HAP-1 (cell line): Measurements from ENCODE around the gene PDLIM4.
A peak's percentile ranks its signal among the peaks of the same experiment; 100 is the strongest.

Source experiments
- DNase-seq, 2 experiments: peaks; one replicate each; pipeline ENCODE4 v3.0.0-alpha.2; 2016 to 2020; ENCODE audit warnings: low spot score in 2 of 2
- H3K27me3 ChIP-seq: fragments of 250-450 bp; sonication (Bioruptor Pico); 2 replicates; pipeline ENCODE4 v1.5.1; 2020; ENCODE audit warnings: low read depth, mild to moderate bottlenecking, moderate library complexity
- H3K36me3 ChIP-seq: fragments of 250-450 bp; sonication (Bioruptor Pico); replicated peaks from 2 replicates; pipeline ENCODE4 v1.5.1; 2020; ENCODE audit warnings: mild to moderate bottlenecking
- H3K4me1 ChIP-seq: fragments of 250-450 bp; sonication (Bioruptor Pico); 2 replicates; pipeline ENCODE4 v1.5.1; 2020; ENCODE audit warnings: mild to moderate bottlenecking
- H3K4me3 ChIP-seq: fragments of 250-450 bp; sonication (Bioruptor Pico); 2 replicates; pipeline ENCODE4 v1.5.1; 2020; ENCODE audit warnings: mild to moderate bottlenecking, moderate library complexity
- H3K9me3 ChIP-seq: fragments of 250-450 bp; sonication (Bioruptor Pico); 2 replicates; pipeline ENCODE4 v1.5.1; 2020; ENCODE audit warnings: mild to moderate bottlenecking, moderate library complexity
- in situ Hi-C: fragments of 300-500 bp; cut with MboI; formaldehyde crosslinking; loops from 3 replicates; pipeline ENCODE4 v1.14.3; 2020; ENCODE audit warnings: low sequenced_read_pairs, inconsistent platforms, mixed read lengths

PDLIM4 gene

GRCh38 chr5:132283423-132284043 lies 26.0 kb downstream of the PDLIM4 start:
- Histone ChIP-seq H3K4me3 (no peak overlapping the region), H3K4me1 (no peaks in the 10 kb centered on the region), H3K36me3 (no peaks in the 10 kb centered on the region), H3K27me3 (no peaks in the 10 kb centered on the region), H3K9me3 (no peaks in the 10 kb centered on the region)
- in situ Hi-C loops: no loop called here
- DNase-seq: peak in 1 of 2 experiments; percentile 54

DNA sequence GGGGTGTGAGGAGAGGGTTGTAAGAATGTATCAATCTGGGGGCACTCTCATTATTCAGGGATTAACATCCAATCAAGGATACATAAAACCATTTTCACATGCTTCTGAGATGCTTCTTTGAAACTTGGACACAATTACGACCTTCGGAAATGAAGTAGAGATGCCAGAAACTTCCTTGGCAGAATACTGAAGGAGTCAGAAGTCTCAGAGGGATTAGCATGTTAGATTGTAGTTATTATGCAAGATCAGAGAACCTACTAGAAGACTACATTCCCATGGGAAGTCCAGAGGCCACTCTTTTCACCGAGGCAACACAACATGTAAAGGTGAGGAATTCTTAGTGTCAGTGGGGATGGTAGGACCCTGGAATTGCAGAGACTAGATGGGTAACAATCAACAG lies 31.6 kb downstream of the PDLIM4 start:
- in situ Hi-C loops: no loop called here
- no peaks in the 10 kb centered on the region; the same call in 1 of the 2 replicates for H3K27me3 ChIP-seq
- no peaks in the 10 kb centered on the region for H3K36me3 ChIP-seq
- H3K4me1 ChIP-seq: peaks cover 13% of the 10 kb centered on the region
- DNase-seq: no peak
- no peak overlapping the region for H3K4me3 ChIP-seq
- no peaks in the 10 kb centered on the region for H3K9me3 ChIP-seq

- in situ Hi-C loops: no loop called here
- Histone ChIP-seq H3K36me3 (no peaks in the 10 kb centered on the region), H3K9me3 (no peaks in the 10 kb centered on the region), H3K4me1 (peaks cover 18% of the 10 kb centered on the region), H3K27me3 (no peaks in the 10 kb centered on the region; the same call in 1 of the 2 replicates), H3K4me3 (no peak overlapping the region)
- no peak for DNase-seq
Measured at GRCh38 chr5:132291026-132291425, 33.5 kb downstream of the PDLIM4 start.

DNA sequence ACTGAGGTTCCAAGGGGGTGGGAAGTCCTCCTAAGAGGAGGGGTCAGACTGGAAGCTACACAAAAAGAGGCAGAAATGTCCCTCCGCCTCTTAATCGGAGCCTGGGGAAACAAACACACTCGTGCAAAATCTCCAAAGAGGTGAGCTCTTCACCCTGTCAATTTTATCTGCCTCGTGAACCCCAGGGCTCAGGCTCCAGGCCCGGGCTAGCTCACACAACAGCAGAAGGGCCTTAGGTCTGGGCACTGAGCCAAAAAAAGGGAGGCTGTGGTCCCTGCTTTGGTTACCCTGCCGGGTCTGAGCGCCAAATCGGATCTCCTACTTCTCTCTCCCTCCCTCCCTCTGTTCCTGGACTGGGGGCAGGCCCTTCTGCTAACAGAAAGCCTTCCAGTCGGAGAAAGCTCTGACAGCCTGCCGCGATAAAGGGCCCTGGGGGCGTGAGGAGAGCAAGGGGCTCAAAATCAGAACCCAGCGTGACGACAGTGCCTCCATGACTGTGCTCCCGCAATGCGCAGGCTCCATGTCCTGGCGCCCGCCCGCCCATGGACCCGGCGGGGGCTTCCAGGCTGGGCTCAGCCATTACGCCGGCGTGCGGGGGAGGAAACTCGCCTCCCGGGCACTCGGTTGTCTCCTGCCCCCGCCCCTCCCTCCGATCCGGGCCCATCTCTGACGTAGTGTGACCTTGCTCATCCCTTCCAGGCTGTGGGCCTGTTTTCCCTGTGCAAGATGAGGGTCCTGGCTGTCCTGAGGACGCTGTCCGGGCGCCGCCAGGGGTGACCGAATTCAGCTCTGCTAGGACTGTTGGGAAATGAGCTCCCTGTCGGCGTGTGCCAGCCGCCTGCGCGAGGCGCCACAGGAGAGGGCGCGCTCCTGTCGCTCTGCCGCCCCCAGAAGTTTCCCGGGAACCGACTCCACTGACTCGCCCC lies 35.8 kb downstream of the PDLIM4 start:
- in situ Hi-C loops: no loop called here

DNA sequence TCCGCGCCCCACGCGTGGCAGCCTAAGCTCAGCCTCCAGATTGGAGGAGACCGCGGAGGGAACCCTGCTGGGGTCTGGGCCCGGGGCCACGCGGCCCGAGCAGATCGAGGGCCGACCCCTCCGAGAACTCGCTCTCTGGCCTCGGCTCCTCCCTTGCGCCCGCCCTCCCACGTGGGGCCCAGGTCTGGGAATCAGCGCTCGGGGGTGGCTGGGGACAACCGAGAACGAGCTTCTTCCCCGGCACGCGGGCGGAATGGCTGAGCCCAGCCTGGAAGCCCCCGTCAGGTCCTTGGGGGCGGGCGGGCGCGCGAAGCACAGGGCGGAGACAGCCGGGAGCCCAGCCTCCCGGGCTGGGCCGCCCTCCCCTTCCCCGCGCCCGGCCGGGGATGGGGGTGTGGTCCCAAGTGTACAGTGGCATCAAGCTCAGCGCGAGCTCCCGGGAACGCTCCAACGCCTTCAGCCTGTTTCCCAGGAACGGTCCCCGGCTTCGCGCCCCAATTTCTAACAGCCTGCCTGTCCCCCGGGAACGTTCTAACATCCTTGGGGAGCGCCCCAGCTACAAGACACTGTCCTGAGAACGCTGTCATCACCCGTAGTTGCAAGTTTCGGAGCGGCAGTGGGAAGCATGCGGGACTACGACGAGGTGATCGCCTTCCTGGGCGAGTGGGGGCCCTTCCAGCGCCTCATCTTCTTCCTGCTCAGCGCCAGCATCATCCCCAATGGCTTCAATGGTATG lies 36.7 kb downstream of the PDLIM4 start, which contains the start of gene SLC22A4:
TSS of gene SLC22A4 (plus strand) at position 403 of the 736 bp plus-strand sequence. CDS start at position 626, 223 bp downstream.
- DNase-seq: peak; percentile 90 to 97
- H3K36me3 ChIP-seq: no peaks in the 10 kb centered on the region
- no peaks in the 10 kb centered on the region; the same call in 1 of the 2 replicates for H3K27me3 ChIP-seq
- H3K4me3 ChIP-seq: peak within 1 kb of the TSS; percentile 39
- in situ Hi-C loops: no loop called here
- peaks cover 18% of the 10 kb centered on the region for H3K4me1 ChIP-seq
- no peaks in the 10 kb centered on the region for H3K9me3 ChIP-seq

More for the DNA sequence above, 35.8 kb downstream of the PDLIM4 start:
- H3K4me1 ChIP-seq: peaks cover 18% of the 10 kb centered on the region
- H3K4me3 ChIP-seq: peak overlapping the region; percentile 39
- H3K9me3 ChIP-seq: no peaks in the 10 kb centered on the region
- no peaks in the 10 kb centered on the region for H3K36me3 ChIP-seq
- DNase-seq: peak; percentile 53 to 89
- no peaks in the 10 kb centered on the region; the same call in 1 of the 2 replicates for H3K27me3 ChIP-seq

- no peaks in the 10 kb centered on the region for H3K36me3 ChIP-seq
- H3K4me1 ChIP-seq: peaks cover 18% of the 10 kb centered on the region
- peak overlapping the region; percentile 39 for H3K4me3 ChIP-seq
- H3K9me3 ChIP-seq: no peaks in the 10 kb centered on the region
- H3K27me3 ChIP-seq: no peaks in the 10 kb centered on the region; the same call in 1 of the 2 replicates
- in situ Hi-C loops: no loop called here
- peak in 1 of 2 experiments; percentile 64 for DNase-seq
Measured at GRCh38 chr5:132294728-132295504, 37.4 kb downstream of the PDLIM4 start.

- in situ Hi-C loops: no loop called here
- Histone ChIP-seq H3K4me3 (peak overlapping the region; percentile 39; the same call in 1 of the 2 replicates), H3K27me3 (no peaks in the 10 kb centered on the region), H3K4me1 (peaks cover 18% of the 10 kb centered on the region), H3K9me3 (no peaks in the 10 kb centered on the region), H3K36me3 (no peaks in the 10 kb centered on the region)
- DNase-seq: no peak
Measured at GRCh38 chr5:132295505-132296411, 38.3 kb downstream of the PDLIM4 start.

DNA sequence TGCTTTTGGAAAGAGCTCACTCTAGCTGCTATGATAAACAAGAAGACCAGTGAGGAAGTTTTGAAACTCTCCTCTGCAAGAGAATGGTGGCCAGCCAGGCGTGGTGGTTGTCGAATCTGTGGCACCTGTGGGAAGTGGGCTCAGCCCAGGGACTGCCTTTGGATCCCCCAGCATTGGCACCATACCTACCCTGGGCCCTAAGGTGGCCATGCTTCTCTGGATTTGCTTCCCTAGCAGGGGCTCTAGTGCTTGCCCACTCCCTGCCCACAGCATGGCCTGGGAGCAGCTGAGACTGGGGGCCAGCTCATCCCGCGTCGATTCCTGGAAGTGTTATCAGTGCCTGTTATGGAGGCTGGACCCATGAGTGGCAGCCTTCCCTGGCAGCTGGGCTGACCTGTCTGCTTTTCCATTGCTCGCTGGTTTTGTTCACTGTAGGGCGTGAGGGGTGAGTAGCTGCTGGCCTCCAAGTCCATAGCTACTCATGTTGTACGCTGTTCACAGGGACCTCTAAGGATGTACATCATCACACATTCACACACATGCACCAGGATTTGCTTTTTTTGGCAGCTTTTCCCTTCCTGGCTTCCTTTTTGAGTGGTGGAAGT lies 39.0 kb downstream of the PDLIM4 start:
- Histone ChIP-seq H3K27me3 (no peaks in the 10 kb centered on the region), H3K36me3 (no peaks in the 10 kb centered on the region), H3K9me3 (no peaks in the 10 kb centered on the region), H3K4me3 (no peak overlapping the region), H3K4me1 (peaks cover 18% of the 10 kb centered on the region)
- DNase-seq: no peak
- in situ Hi-C loops: no loop called here

DNA sequence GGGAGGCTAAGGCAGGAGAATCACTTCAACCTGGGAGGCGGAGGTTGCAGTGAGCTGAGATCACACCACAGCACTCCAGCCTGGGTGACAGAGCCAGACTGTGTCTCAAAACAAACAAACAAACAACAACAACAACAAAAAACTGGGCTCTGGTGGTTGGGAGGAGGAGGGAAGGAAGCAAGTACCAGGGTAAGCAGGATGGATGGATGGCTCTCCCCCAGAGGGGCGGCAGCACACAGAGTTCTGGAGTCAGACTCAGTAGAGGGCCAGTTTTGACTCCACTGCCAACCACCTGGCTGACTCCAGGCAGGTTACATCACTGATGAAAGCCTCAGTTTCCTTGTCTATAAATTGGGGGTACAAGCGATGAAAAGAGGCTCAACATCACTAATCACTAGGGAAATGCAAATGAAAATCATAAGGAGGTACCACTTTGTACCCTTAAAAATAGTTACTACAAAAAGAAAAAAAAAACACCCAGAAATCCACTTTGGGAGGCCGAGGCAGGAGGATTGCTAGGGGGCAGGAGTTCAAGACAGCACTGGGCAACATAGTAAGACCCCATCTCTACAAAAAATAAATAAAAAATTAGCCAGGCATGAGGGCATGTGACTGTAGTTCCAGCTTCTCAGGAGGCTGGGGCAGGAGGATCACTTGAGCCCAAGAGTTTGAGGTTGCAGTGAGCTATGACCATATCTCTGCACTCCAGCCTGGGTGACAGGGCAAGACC lies 39.9 kb downstream of the PDLIM4 start:
- in situ Hi-C loops: no loop called here
- Histone ChIP-seq H3K9me3 (no peaks in the 10 kb centered on the region), H3K4me3 (no peak overlapping the region), H3K27me3 (no peaks in the 10 kb centered on the region), H3K4me1 (peaks cover 18% of the 10 kb centered on the region), H3K36me3 (no peaks in the 10 kb centered on the region)
- DNase-seq: no peak

DNA sequence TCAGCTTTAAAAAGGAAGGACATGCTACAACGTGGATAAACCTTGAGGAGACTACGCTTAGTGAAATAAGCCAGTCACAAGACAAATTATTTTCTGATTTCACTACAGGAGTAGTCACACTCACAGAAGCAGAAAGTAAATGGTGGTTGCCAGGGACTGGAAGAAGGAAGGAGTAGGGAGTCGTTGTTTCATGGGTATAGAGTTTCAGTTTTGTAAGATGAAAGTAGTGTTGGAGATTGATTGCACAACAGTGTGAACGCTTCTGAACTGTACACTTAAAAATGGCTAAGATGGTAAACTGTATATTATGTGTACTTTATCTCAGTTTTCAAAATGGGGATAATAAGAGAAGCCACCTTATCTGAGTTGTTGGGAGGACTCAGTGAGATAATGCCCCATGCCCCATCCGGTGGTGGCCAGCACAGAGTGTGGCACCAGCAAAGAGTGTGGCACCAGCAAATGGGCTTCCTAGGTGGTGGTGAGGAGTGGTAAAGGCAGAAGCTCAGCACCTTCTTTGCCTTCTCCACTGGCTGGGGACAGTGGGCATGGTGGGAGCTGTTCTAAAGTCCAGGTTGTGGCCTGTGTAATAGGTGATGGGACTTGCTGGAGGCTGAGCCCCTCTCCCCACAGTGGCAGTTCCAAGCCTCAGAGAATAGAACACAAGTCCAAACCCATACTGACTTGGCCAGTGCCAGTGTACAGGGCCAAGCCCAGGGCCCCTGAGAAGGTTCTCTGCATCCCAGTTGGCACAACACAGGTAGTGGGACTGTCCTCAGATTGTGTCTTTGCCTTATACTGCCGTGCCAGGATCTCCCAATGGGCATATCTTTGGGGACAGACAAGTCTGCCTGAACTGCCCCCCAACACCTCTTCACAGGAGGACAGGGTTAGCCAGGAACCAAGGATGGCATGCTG lies 41.1 kb downstream of the PDLIM4 start:
- no peak overlapping the region for H3K4me3 ChIP-seq
- no peaks in the 10 kb centered on the region for H3K9me3 ChIP-seq
- no peaks in the 10 kb centered on the region for H3K36me3 ChIP-seq
- no peaks in the 10 kb centered on the region for H3K27me3 ChIP-seq
- DNase-seq: no peak
- in situ Hi-C loops: no loop called here
- peaks cover 10% of the 10 kb centered on the region for H3K4me1 ChIP-seq

- no peaks in the 10 kb centered on the region for H3K27me3 ChIP-seq
- H3K4me1 ChIP-seq: peaks cover 12% of the 10 kb centered on the region
- H3K4me3 ChIP-seq: no peak overlapping the region
- no peaks in the 10 kb centered on the region for H3K36me3 ChIP-seq
- DNase-seq: no peak
- in situ Hi-C loops: no loop called here
- peaks cover under 1% of the 10 kb centered on the region; the same call in 1 of the 2 replicates for H3K9me3 ChIP-seq
Measured at GRCh38 chr5:132299917-132300316, 42.4 kb downstream of the PDLIM4 start.
